GM12865 (cell line): ENCODE results near the gene IGFBP7.

Source experiments
- DNase-seq: peaks from one replicate; pipeline ENCODE4 v3.0.0; 2010; ENCODE audit warnings: low read depth
- H3K4me3 ChIP-seq: 2 replicates; pipeline ENCODE4 v1.5.1; 2011; ENCODE audit warnings: mild to moderate bottlenecking, low read depth, low read length, control low read depth
- CTCF ChIP-seq: IDR thresholded peaks from 2 replicates; pipeline ENCODE4 v1.5.1; 2011; ENCODE audit warnings: low read length, control low read depth, low read depth, inconsistent platforms; ENCODE audit not compliant: insufficient read depth; ENCODE audit errors: missing control alignments

IGFBP7 gene

GRCh38 chr4:57147335-57148060 is 37.3 kb upstream of the IGFBP7 start:
- H3K4me3 ChIP-seq: no peak overlapping the region
- no peak for DNase-seq
- TF ChIP-seq CTCF: no peak

- H3K4me3 ChIP-seq: no peak overlapping the region
- no peak for DNase-seq
- TF ChIP-seq CTCF: no peak
These were observed 36.3 kb upstream of the IGFBP7 start for GRCh38 chr4:57146444-57146843.

- no peak overlapping the region for H3K4me3 ChIP-seq
- TF ChIP-seq CTCF: no peak
- no peak for DNase-seq
These were observed 34.3 kb upstream of the IGFBP7 start for GRCh38 chr4:57144466-57144865.

GRCh38 chr4:57139783-57140182 is 29.6 kb upstream of the IGFBP7 start:
- no peak for DNase-seq
- TF ChIP-seq CTCF: no peak
- no peak overlapping the region for H3K4me3 ChIP-seq

- no peak overlapping the region for H3K4me3 ChIP-seq
- TF ChIP-seq CTCF: no peak
- no peak for DNase-seq
These were observed 27.1 kb upstream of the IGFBP7 start for GRCh38 chr4:57137261-57137660.

- no peak overlapping the region for H3K4me3 ChIP-seq
- TF ChIP-seq CTCF: no peak
- DNase-seq: no peak
These were observed 26.1 kb upstream of the IGFBP7 start for GRCh38 chr4:57136281-57136680.

GRCh38 chr4:57132743-57133137 is 22.6 kb upstream of the IGFBP7 start:
- DNase-seq: no peak
- no peak overlapping the region for H3K4me3 ChIP-seq
- no peak for TF ChIP-seq CTCF
